ENCODE data around the gene GPR78. TPM values are rescaled to one million over a fixed set of nuclear protein-coding genes. Genes with fewer than 3 reads are reported as not detected.

The GPR78 gene
- total RNA-seq, 2 donors from 2014 or later: 0.45 TPM; not detected in 1

DNA sequence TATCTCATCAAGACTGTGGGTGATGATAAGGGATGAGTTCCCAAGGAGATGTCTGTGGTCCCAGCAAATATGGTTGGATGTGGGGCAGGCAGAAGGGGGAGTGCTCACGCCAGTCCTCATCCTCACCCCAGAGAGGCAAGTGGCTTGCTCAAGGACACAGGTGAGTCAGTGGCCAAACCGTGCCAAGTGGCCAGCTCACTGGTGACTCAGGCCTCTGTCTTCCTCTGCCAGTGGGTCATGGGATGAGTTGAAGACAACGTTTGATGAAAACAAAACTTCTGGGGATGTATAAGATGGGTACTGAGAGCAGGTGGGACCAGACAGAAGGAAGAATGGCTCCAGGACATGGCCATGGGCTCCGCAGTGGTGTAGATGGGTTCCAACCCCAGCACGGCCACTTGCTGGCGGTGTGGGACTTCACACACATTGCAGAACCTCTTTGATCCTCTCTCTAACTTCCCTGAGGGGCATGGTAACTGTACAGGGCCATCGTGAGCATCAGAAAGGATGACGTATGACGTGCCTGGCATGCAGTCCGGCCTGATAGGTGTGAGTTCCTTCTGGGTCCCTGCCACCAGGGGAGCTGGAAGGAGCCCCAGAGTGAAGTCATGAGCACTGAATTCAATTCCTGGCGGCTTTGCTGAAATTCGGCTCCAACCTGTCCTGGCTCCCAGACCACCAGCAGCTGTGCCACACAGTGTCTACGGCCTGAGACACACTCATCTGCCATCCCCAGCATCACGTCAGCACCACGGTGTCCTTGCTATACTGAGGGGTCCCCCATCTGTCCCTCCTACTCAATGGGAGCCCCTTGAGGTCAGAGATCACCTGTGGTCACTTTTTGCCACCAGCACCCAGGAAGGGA lies 41.3 kb upstream of the GPR78 start:
- Histone ChIP-seq H3K4me1 (replicated peaks) (peaks cover 16% of the 10 kb centered on the region), H3K27ac (no peak overlapping the region), H3K36me3 (no peaks in the 10 kb centered on the region), H3K4me3 (no peak overlapping the region), H3K9me3 (no peaks in the 10 kb centered on the region), H3K27me3 (replicated peaks; ENCODE audit: insufficient read depth) (no peaks in the 10 kb centered on the region)
- no peak for DNase-seq (ENCODE audit: low spot score)
- intact Hi-C loops (cut with DNase I): no loop called here
- WGBS: 82% methylated on average over 15 of the region's 15 CpGs
- TF ChIP-seq POLR2A (IDR thresholded peaks at IDR 0.05): no peak
- TF ChIP-seq, protein P1, sequence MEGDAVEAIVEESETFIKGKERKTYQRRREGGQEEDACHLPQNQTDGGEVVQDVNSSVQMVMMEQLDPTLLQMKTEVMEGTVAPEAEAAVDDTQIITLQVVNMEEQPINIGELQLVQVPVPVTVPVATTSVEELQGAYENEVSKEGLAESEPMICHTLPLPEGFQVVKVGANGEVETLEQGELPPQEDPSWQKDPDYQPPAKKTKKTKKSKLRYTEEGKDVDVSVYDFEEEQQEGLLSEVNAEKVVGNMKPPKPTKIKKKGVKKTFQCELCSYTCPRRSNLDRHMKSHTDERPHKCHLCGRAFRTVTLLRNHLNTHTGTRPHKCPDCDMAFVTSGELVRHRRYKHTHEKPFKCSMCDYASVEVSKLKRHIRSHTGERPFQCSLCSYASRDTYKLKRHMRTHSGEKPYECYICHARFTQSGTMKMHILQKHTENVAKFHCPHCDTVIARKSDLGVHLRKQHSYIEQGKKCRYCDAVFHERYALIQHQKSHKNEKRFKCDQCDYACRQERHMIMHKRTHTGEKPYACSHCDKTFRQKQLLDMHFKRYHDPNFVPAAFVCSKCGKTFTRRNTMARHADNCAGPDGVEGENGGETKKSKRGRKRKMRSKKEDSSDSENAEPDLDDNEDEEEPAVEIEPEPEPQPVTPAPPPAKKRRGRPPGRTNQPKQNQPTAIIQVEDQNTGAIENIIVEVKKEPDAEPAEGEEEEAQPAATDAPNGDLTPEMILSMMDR (IDR thresholded peaks at IDR 0.05): no peak
- TF ChIP-seq POLR2AphosphoS5 (IDR thresholded peaks at IDR 0.05): no peak

DNA sequence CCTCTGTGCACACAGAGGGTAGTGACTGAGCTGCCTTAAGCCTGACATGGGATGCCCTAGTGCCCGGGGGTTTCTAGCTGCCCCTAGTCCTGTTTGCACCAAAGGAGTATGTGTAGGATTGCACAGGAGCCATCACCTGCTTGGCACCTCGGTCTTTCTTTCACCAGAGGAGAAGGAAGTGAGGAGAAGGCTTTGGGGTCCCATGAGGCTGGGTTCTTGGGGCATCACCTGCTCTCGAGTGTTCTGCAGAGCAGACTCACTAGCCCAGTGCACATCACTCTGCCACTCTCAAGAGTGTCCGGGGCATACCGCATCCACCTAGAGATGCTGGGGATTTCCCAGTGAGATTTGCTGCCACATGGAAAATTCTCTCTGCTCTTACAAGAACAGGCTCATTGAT lies 40.5 kb upstream of the GPR78 start:
- Histone ChIP-seq H3K36me3 (no peaks in the 10 kb centered on the region), H3K27me3 (replicated peaks; ENCODE audit: insufficient read depth) (no peaks in the 10 kb centered on the region), H3K4me1 (replicated peaks) (peaks cover 12% of the 10 kb centered on the region), H3K4me3 (no peak overlapping the region), H3K27ac (no peak overlapping the region), H3K9me3 (no peaks in the 10 kb centered on the region)
- intact Hi-C loops (cut with DNase I): no loop called here
- WGBS: 78% methylated on average over 5 of the region's 5 CpGs
- DNase-seq (ENCODE audit: low spot score): no peak
- TF ChIP-seq, protein P1 (IDR thresholded peaks at IDR 0.05): no peak
- no peak for TF ChIP-seq POLR2A (IDR thresholded peaks at IDR 0.05)
- TF ChIP-seq POLR2AphosphoS5 (IDR thresholded peaks at IDR 0.05): no peak

DNA sequence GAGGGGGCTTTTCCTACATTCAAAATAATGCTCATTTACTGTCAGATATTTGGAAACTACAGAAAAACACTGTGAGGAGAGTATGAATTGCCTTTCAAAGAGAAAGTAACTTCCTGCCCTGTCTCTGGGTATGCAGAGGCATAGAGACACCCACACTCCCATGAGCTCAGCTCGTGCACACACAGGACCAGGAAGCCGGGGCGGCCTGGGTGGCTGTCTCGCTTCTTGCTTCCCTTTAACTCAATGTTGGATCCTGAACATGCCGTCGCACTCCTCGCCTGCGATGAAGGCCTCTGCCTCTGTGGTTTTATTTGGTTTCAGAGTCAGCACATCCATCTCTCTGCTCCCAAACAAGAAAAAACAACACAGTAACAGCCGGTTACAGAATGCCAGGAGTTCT lies 40.1 kb upstream of the GPR78 start:
- TF ChIP-seq, protein P1 (IDR thresholded peaks at IDR 0.05): no peak
- no peaks in the 10 kb centered on the region for H3K27me3 ChIP-seq (replicated peaks; ENCODE audit: insufficient read depth)
- H3K36me3 ChIP-seq: no peaks in the 10 kb centered on the region
- WGBS: 85% methylated on average over 9 of the region's 9 CpGs
- no peaks in the 10 kb centered on the region for H3K9me3 ChIP-seq
- intact Hi-C loops (cut with DNase I): no loop called here
- H3K4me3 ChIP-seq: no peak overlapping the region
- DNase-seq (ENCODE audit: low spot score): no peak
- peaks cover 8% of the 10 kb centered on the region for H3K4me1 ChIP-seq (replicated peaks)
- H3K27ac ChIP-seq: no peak overlapping the region

DNA sequence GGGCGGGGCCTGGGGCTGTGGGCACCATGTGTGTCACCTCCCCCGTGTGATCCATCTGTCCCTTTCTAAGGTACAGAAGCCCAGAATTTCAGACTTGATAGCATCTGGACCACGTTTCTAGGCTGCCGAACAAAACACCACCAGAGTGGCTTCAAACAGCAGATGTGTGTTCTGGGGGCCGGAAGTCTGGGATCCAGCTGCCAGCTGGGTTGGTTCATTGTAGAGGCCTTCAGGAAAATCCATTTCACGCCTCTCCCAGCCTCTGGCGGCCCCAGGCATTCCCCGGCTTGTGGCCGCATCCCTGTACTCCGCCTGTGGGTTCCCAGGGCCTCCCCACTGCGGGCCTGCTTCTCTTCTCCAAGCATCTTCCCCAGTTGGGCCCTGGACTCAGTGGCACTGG lies 39.6 kb upstream of the GPR78 start:
- DNase-seq (ENCODE audit: low spot score): no peak
- Histone ChIP-seq H3K36me3 (no peaks in the 10 kb centered on the region), H3K27ac (no peak overlapping the region), H3K4me1 (replicated peaks) (peaks cover 6% of the 10 kb centered on the region), H3K4me3 (no peak overlapping the region), H3K27me3 (replicated peaks; ENCODE audit: insufficient read depth) (no peaks in the 10 kb centered on the region), H3K9me3 (no peaks in the 10 kb centered on the region)
- no peak for TF ChIP-seq POLR2AphosphoS5 (IDR thresholded peaks at IDR 0.05)
- TF ChIP-seq, protein P1 (IDR thresholded peaks at IDR 0.05): no peak
- TF ChIP-seq POLR2A (IDR thresholded peaks at IDR 0.05): no peak
- WGBS: 95% methylated on average over 11 of the region's 11 CpGs
- intact Hi-C loops (cut with DNase I): no loop called here

DNA sequence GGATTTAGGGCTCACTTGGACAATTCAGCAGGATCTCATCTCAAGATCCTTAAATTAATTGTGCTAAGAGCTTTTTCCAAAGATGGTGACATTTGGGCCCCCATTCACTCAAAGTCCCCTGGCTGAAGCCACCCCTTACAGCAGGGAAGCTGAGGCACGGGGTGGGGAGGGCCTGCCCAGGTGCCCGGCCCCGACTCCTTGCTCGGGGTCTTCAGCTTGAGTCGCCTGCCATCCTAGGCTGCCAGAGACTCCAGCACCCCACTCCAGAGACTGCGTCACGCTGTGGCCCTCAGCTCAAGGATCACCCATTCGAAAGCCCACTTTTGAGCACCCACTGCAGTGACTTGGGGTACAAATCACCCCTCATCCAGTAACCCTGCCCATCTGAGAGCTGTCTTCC lies 39.2 kb upstream of the GPR78 start:
- intact Hi-C loops (cut with DNase I): no loop called here
- no peak for DNase-seq (ENCODE audit: low spot score)

More for the DNA sequence above, 39.2 kb upstream of the GPR78 start:
- Histone ChIP-seq H3K36me3 (no peaks in the 10 kb centered on the region), H3K27me3 (replicated peaks; ENCODE audit: insufficient read depth) (no peaks in the 10 kb centered on the region), H3K9me3 (no peaks in the 10 kb centered on the region), H3K4me3 (no peak overlapping the region), H3K4me1 (replicated peaks) (peaks cover 6% of the 10 kb centered on the region), H3K27ac (no peak overlapping the region)
- WGBS: 76% methylated on average over 8 of the region's 8 CpGs
- TF ChIP-seq POLR2A (IDR thresholded peaks at IDR 0.05): no peak
- TF ChIP-seq, protein P1 (IDR thresholded peaks at IDR 0.05): no peak

Data from prostate gland (tissue), 2 donors.